NCI-H510A (cell line): ENCODE data around the gene IQSEC2.
A peak's percentile ranks its signal among the peaks of the same experiment; 100 is the strongest.

Source experiments
- DNase-seq: peaks from one replicate; lab custom pipeline; 2025; lab: John Stamatoyannopoulos, UW

IQSEC2 gene

GRCh38 chrX:53244610-53245009, 36.8 kb downstream of the IQSEC2 start:
- DNase-seq = no peak

- DNase-seq = no peak
Observed at GRCh38 chrX:53242310-53242709, 39.1 kb downstream of the IQSEC2 start.

GRCh38 chrX:53241558-53241957, 39.8 kb downstream of the IQSEC2 start:
- no peak for DNase-seq

GRCh38 chrX:53239474-53239873, 41.9 kb downstream of the IQSEC2 start:
- DNase-seq = no peak

GRCh38 chrX:53237056-53237455, 44.3 kb downstream of the IQSEC2 start:
- DNase-seq = no peak

- DNase-seq = no peak
Observed at GRCh38 chrX:53236025-53236679, 45.2 kb downstream of the IQSEC2 start.

GRCh38 chrX:53235566-53235965, 45.8 kb downstream of the IQSEC2 start:
- DNase-seq = no peak

GRCh38 chrX:53234484-53234883, 46.9 kb downstream of the IQSEC2 start:
- DNase-seq = no peak

- no peak for DNase-seq
Observed at GRCh38 chrX:53233536-53233935, 47.8 kb downstream of the IQSEC2 start.

GRCh38 chrX:53230116-53230515, 51.3 kb downstream of the IQSEC2 start:
- DNase-seq = no peak

GRCh38 chrX:53227224-53227765, 54.1 kb downstream of the IQSEC2 start:
- no peak for DNase-seq

- peak; percentile 86 for DNase-seq
Observed at GRCh38 chrX:53224860-53225797, 56.3 kb downstream of the IQSEC2 start, which contains the start of gene KDM5C. Gene KDM5C, minus strand, starts transcription at chrX:53225207. Its CDS starts 318 bp downstream, at chrX:53224889.

- DNase-seq = no peak
Observed at GRCh38 chrX:53223955-53224859, 57.2 kb downstream of the IQSEC2 start.

GRCh38 chrX:53223068-53223693, 58.2 kb downstream of the IQSEC2 start:
- DNase-seq = no peak
